ENCODE measurements around the gene RBM5.

GRCh38 chr3:50168388-50168787 lies 79.7 kb downstream of the RBM5 start:
- no peak for TF ChIP-seq CTCF (IDR thresholded peaks at IDR 0.05)
- no peak for TF ChIP-seq EZH2 (IDR thresholded peaks at IDR 0.05)
- no peak for TF ChIP-seq EZH2phosphoT487 (IDR thresholded peaks at IDR 0.05)

Data from neural progenitor cell (in vitro differentiated cells).